Measurements from ENCODE around the gene ANTKMT.

Gene ANTKMT

DNA sequence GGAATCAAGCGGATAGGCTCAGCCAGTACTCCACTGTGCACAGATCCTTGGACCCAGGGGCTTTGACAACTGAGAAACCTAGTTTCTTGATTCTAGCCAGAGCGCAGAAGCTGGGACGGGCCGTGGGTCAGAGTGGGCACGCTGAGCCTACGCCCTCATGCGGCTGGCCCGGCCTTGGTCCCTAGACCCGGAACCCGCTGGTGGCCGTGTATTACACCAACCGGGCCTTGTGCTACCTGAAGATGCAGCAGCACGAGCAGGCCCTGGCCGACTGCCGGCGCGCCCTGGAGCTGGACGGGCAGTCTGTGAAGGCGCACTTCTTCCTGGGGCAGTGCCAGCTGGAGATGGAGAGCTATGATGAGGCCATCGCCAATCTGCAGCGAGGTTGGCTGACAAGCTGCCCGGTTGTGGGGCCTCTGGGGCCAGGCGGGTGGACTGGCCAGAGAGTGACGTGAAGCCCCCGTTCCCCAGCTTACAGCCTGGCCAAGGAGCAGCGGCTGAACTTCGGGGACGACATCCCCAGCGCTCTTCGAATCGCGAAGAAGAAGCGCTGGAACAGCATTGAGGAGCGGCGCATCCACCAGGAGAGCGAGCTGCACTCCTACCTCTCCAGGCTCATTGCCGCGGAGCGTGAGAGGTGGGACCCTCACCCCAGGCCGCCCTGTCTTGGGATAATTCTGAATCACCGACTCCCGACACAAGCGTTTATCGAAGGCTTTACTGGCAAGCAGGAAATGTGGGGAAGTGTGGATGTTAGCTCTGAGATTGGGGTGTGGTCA, 39.8 kb upstream of the ANTKMT start:
- TF ChIP-seq TCF4 (CRISPR knock-in tag; IDR thresholded peaks at IDR 0.05; ENCODE audit: borderline replicate concordance) = no peak
- TF ChIP-seq OSR1 (CRISPR knock-in tag; IDR thresholded peaks at IDR 0.05) = no peak
- TF ChIP-seq TSHZ2 (CRISPR knock-in tag; IDR thresholded peaks at IDR 0.05) = no peak
- no peak for TF ChIP-seq PPARA (CRISPR knock-in tag; IDR thresholded peaks at IDR 0.05; ENCODE audit: borderline replicate concordance)
- no peak for TF ChIP-seq POU6F1 (CRISPR knock-in tag; IDR thresholded peaks at IDR 0.05; ENCODE audit: borderline replicate concordance, low read depth)
- no peak for TF ChIP-seq RARB (CRISPR knock-in tag; IDR thresholded peaks at IDR 0.05)
- no peak for TF ChIP-seq ZFP3 (CRISPR knock-in tag; IDR thresholded peaks at IDR 0.05)
- no peak for TF ChIP-seq ZNF70 (CRISPR knock-in tag; IDR thresholded peaks at IDR 0.05)
- no peak for TF ChIP-seq CREB5 (CRISPR knock-in tag; IDR thresholded peaks at IDR 0.05; ENCODE audit: low read depth)
- TF ChIP-seq ESRRG (CRISPR knock-in tag; IDR thresholded peaks at IDR 0.05) = no peak
- ATAC-seq = no peak

- TF ChIP-seq ZNF8 (CRISPR knock-in tag; IDR thresholded peaks at IDR 0.05) = no peak
- TF ChIP-seq, protein P1, sequence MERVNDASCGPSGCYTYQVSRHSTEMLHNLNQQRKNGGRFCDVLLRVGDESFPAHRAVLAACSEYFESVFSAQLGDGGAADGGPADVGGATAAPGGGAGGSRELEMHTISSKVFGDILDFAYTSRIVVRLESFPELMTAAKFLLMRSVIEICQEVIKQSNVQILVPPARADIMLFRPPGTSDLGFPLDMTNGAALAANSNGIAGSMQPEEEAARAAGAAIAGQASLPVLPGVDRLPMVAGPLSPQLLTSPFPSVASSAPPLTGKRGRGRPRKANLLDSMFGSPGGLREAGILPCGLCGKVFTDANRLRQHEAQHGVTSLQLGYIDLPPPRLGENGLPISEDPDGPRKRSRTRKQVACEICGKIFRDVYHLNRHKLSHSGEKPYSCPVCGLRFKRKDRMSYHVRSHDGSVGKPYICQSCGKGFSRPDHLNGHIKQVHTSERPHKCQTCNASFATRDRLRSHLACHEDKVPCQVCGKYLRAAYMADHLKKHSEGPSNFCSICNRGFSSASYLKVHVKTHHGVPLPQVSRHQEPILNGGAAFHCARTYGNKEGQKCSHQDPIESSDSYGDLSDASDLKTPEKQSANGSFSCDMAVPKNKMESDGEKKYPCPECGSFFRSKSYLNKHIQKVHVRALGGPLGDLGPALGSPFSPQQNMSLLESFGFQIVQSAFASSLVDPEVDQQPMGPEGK (CRISPR knock-in tag; IDR thresholded peaks at IDR 0.05; ENCODE audit: borderline replicate concordance) = no peak
- ATAC-seq = no peak
Observed at GRCh38 chr16:681746-682427, 39.1 kb upstream of the ANTKMT start.

DNA sequence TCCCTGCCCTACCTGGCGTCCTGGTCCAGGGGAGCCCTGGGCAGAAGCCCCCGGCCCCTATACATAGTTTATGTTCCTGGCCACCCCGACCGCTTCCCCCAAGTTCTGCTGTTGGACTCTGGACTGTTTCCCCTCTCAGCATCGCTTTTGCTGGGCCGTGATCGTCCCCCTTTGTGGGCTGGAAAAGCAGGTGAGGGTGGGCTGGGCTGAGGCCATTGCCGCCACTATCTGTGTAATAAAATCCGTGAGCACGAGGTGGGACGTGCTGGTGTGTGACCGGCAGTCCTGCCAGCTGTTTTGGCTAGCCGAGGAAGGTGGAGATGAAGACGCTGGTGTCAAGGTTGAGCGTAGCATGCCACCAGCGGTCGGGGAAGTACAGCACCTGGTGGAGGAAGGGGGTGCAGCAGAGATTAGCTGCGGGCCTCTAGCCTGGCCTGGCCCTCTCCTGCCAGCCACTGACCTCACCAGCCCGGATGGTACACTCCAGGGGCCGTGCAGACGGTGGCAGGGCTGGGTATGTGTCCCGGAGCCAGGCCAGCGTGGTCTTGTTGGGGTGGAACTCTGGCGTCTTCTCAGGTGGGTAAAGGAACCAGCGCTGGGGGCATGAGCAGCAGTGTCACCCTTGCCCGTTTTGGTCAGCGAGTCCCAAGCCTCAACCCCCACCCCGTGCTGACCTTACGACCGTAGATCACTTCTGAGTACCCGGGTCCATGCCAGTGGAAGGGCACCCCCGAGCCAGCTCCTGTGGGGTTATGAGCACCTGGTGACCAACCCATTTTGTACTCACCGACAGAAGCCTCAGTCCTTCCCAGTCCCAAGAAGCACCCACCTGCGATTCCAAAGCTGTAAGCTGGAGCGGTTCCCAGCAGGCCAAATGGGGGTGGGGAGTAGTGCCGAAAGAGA, 38.2 kb upstream of the ANTKMT start:
- no peak for TF ChIP-seq ZC3H10 (CRISPR knock-in tag; IDR thresholded peaks at IDR 0.05)
- TF ChIP-seq POU6F1 (CRISPR knock-in tag; IDR thresholded peaks at IDR 0.05; ENCODE audit: borderline replicate concordance, low read depth) = no peak
- no peak for TF ChIP-seq GLIS3 (CRISPR knock-in tag; IDR thresholded peaks at IDR 0.05)
- no peak for TF ChIP-seq ZNF565 (CRISPR knock-in tag; conservative IDR thresholded peaks at IDR 0.05; ENCODE audit: low read depth)
- ATAC-seq = no peak
